ENCODE data around the gene SEMA5B.

- TF ChIP-seq CTCF (IDR thresholded peaks at IDR 0.05) (peak; percentile 12; the same call in 1 of the 2 replicates), ZFX (IDR thresholded peaks at IDR 0.05; ENCODE audit: borderline replicate concordance) (no peak)
Measured at GRCh38 chr3:123067689-123068600, 40.4 kb upstream of the SEMA5B start.
